ENCODE measurements around the gene CBX2. TPM values are rescaled to one million over a fixed set of nuclear protein-coding genes. Genes with fewer than 3 reads are reported as not detected.
"Not testable (repeated sequence)": the region's sequence is repeated elsewhere in the genome, so short reads cannot be mapped to it uniquely, and the experiment has no call there.

The CBX2 gene
- total RNA-seq, 1 donor from 2014 or later: 11.2 TPM

DNA sequence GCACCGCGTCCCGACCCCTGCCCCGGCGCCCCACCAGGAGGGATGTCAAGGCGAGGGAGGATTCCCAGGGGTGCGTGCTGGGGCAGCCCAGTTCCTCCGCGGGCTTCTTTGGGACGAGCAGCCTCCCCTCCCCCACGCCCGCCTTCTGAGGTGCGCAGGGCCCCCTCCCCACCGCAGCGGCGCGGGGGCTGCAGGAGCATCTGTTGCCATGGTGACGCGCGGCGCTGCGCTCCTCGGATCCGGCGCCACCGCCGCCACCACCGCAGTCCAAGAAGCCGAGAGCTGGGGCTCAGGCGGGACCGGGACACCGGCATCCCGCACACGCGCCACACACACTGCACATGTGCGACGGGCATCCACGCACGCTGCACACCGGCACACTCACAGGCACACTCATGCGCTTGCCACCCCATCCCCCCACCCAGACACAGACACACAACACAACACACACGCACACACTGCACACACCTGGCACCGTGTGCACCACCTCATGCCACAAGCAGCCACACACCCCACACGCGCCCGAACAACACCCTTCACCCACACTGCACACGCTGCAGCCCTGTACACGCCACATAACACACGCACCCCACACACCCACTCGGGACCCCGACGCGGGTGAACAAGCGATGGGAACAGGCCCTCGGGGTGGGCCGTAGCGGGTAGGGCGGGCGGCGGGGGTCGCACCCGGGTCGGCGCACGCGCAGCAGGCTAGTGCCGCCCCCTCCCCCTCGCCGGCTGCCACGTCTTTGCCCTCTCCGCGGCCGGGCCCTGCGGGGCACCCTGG lies 30.2 kb upstream of the CBX2 start:
- Mint-ChIP-seq H3K4me1 (ENCODE audit: low read depth) (peaks cover 16% of the 10 kb centered on the region), H3K4me3 (ENCODE audit: low read depth) (no peak overlapping the region), H3K27me3 (ENCODE audit: low read depth) (peaks cover 41% of the 10 kb centered on the region), H3K9me3 (no peaks in the 10 kb centered on the region), H3K27ac (no peak overlapping the region), H3K36me3 (ENCODE audit: low read depth) (no peaks in the 10 kb centered on the region)
- intact Hi-C loops (cut with micrococcal nuclease): loop anchor here (5.0 to 10.0 kb wide), 3 partner anchors 55 to 247 kb away; no protein-coding TSS in a partner anchor
- no peak for DNase-seq (ENCODE audit: low spot score)

DNA sequence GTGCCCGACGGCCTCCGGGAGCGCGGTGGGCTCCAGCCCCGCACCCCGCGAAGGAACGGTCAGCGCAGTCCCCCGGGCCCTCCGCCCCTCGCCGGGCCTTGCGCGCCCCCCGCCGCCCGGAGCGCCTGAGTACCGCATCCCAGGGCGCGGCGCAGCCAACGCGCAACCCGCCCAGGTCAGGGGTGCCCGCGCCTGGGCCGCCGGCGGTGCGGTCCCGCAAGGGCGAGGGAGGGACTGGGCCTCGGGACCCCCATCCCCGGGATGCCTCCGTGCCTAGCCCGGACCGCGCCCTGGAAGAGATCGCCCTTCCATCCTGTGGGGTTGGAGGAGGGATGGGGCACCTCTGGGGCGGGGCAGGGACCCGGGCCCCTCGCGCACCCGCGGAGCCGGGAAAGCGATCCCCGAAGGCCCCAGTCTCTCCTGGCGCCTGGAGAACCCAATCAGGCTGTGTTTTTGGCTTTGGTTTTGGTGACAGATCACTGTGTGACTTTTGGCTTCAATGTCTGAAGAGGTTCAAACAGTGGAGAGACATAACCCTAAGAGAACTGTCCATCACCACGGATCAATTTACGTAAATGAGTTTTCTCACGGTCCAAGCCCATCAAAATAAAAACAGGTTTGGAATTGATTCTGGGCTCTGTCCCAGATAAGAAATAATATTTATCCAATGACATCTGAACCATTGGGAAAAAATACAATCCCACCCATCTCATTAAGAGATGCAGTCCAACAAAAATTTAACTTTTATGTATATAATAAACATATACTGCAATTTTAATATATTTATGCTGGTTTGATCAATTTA lies 29.5 kb upstream of the CBX2 start:
- no peak overlapping the region for H3K4me3 Mint-ChIP-seq (ENCODE audit: low read depth)
- no peak overlapping the region for H3K27ac Mint-ChIP-seq
- DNase-seq (ENCODE audit: low spot score): no peak
- H3K9me3 Mint-ChIP-seq: no peaks in the 10 kb centered on the region
- intact Hi-C loops (cut with micrococcal nuclease): loop anchor here (5.0 to 10.0 kb wide), 3 partner anchors 54 to 246 kb away; no protein-coding TSS in a partner anchor
- H3K27me3 Mint-ChIP-seq (ENCODE audit: low read depth): peaks cover 38% of the 10 kb centered on the region
- no peaks in the 10 kb centered on the region for H3K36me3 Mint-ChIP-seq (ENCODE audit: low read depth)
- peaks cover 16% of the 10 kb centered on the region for H3K4me1 Mint-ChIP-seq (ENCODE audit: low read depth)

DNA sequence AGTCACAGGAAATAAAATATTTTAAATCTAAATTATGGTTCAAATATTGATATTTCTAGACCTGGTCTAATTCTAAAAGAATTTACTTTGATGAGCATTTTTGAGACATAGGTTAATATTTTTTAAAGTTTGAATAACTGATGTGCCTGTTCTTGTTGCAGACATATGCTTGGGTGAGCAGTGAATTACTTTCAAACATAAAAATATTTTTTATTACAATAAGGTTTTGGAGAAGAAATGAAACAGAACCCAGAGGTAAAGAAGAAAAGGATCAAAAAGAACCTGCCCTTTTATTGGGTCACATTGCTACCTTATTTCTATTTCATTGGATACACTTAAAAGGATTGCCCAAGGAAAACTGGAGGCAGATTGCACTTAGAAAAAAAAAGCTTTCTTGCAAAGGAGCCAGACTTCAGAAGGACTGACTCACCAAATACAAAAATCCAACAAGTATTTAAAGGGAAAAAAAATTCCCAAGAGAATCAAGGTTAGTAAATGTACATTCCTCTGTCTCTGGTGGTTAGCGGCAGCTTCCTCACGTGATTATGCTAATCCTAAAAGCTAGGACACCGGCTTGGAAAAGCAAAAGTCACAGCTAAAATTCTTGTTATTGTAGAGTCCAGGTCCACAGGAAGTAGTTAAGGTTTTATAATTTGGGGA lies 28.7 kb upstream of the CBX2 start:
- intact Hi-C loops (cut with micrococcal nuclease): loop anchor here (5.0 to 10.0 kb wide), 3 partner anchors 53 to 246 kb away; no protein-coding TSS in a partner anchor
- peaks cover 38% of the 10 kb centered on the region for H3K27me3 Mint-ChIP-seq (ENCODE audit: low read depth)

DNA sequence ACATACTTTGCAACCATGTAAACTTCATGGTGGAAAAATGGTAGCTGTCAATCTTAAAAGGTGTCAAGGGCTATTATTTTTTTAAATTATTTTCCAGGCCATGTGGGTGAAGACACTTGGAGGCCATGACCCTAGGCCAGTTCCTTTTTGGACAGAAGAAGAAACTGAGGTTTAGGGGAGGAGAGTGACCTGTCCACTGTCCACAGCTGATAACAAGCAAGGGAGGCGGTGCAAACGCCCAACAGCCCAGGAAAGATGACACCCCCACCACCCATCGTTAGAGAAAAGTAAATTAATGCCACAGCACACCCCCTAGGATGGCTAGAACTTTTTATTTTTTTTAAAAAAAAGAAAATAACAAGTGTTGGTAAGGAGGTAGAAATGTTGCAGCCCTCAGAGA lies 28.0 kb upstream of the CBX2 start:
- Mint-ChIP-seq H3K27me3 (ENCODE audit: low read depth) (peaks cover 38% of the 10 kb centered on the region), H3K27ac (no peak overlapping the region), H3K36me3 (ENCODE audit: low read depth) (no peaks in the 10 kb centered on the region), H3K9me3 (no peaks in the 10 kb centered on the region), H3K4me3 (ENCODE audit: low read depth) (no peak overlapping the region), H3K4me1 (ENCODE audit: low read depth) (peaks cover 16% of the 10 kb centered on the region)
- intact Hi-C loops (cut with micrococcal nuclease): loop anchor here (5.0 to 10.0 kb wide), 3 partner anchors 52 to 245 kb away; no protein-coding TSS in a partner anchor
- no peak for DNase-seq (ENCODE audit: low spot score)

More for the DNA sequence above, 28.7 kb upstream of the CBX2 start:
- Mint-ChIP-seq H3K9me3 (no peaks in the 10 kb centered on the region), H3K27ac (no peak overlapping the region), H3K4me3 (ENCODE audit: low read depth) (no peak overlapping the region), H3K4me1 (ENCODE audit: low read depth) (peaks cover 16% of the 10 kb centered on the region), H3K36me3 (ENCODE audit: low read depth) (no peaks in the 10 kb centered on the region)
- DNase-seq (ENCODE audit: low spot score): no peak

DNA sequence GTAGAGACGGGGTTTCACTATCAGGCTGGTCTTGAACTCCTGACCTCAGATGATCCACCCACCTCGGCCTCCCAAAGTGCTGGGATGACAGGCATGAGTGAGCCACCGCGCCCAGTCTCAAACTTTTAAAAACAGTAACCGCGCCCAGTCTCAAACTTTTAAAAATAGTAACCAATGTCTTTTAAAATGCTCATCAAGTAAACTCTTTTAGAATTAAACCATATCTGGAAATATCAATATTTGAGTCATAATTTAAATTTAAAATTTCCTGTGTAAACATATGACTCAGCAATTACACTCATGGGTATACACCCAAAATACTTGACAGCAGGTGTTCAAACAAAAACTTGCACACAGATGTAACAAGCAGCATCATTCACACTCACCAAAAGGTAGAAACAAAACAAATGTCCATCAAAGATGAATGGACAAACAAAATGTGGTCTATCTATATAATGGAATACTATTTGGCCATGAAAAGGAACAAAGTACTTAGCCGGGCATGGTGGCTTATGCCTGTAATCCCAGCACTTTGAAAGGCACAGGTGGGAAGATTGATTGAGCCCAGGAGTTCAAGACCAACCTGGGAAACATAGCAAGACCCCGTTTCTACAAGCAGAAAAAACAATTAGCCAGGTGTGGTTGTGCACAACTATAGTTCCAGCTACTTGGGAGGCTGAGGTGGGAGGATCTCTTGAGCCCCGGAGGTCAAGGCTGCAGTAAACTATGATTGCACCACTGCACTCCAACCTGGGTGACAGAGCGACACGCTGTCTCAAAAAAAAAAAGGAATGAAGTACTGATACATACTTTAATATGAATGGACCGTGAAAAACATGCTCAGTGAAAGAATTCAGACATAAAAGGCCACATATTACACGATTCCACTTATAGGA lies 27.1 kb upstream of the CBX2 start:
- intact Hi-C loops (cut with micrococcal nuclease): no loop called here
- Mint-ChIP-seq H3K4me3 (ENCODE audit: low read depth) (no peak overlapping the region), H3K4me1 (ENCODE audit: low read depth) (peaks cover 16% of the 10 kb centered on the region), H3K27ac (no peak overlapping the region), H3K27me3 (ENCODE audit: low read depth) (peaks cover 38% of the 10 kb centered on the region), H3K36me3 (ENCODE audit: low read depth) (no peaks in the 10 kb centered on the region), H3K9me3 (no peaks in the 10 kb centered on the region)
- DNase-seq (ENCODE audit: low spot score): no peak

DNA sequence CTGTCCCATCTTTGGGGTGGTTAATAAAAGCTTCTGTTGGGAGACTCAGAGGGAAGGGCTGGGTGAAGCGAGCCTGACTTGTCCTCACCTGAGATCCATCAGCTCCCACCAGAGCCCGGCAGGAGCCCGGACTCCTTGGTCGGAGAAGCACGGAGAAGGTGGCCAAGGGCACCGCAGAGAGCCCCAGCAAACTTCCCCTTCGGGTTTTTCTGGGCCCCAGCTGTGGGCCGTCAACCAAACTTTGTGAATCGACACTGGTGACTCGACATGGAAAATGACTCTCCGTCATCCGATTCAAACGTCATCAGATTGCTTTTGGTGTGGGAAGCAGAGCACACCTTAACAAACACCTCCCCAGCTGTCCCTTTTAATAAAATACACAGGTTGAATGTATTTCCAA lies 25.8 kb upstream of the CBX2 start:
- H3K4me1 Mint-ChIP-seq (ENCODE audit: low read depth): peaks cover 14% of the 10 kb centered on the region
- H3K9me3 Mint-ChIP-seq: no peaks in the 10 kb centered on the region
- peaks cover 28% of the 10 kb centered on the region for H3K27me3 Mint-ChIP-seq (ENCODE audit: low read depth)
- no peak overlapping the region for H3K4me3 Mint-ChIP-seq (ENCODE audit: low read depth)
- no peak for DNase-seq (ENCODE audit: low spot score)
- no peaks in the 10 kb centered on the region for H3K36me3 Mint-ChIP-seq (ENCODE audit: low read depth)
- intact Hi-C loops (cut with micrococcal nuclease): no loop called here
- no peak overlapping the region for H3K27ac Mint-ChIP-seq

DNA sequence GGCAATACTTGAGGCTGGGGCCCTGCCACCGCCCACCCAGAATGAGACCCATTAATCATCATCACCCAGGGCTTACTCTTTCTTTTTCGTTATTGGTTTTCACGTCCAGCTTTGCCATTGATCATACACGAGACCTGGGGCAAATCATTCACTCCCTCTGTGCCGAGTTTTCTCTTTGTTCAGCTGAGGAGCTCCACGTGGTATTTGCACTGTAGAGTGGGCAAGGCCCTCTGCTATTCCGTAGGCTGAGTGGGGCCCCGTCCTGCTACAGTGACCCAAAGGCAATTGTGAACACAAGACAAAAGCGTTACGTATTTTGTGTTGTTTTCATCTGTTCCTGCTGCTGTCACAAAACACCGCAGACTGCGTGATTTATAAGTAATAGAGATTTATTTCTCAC lies 23.6 kb upstream of the CBX2 start:
- Mint-ChIP-seq H3K36me3 (ENCODE audit: low read depth) (no peaks in the 10 kb centered on the region), H3K4me1 (ENCODE audit: low read depth) (peaks cover 10% of the 10 kb centered on the region), H3K9me3 (no peaks in the 10 kb centered on the region), H3K4me3 (ENCODE audit: low read depth) (no peak overlapping the region), H3K27ac (no peak overlapping the region), H3K27me3 (ENCODE audit: low read depth) (peaks cover 27% of the 10 kb centered on the region)
- intact Hi-C loops (cut with micrococcal nuclease): no loop called here
- no peak for DNase-seq (ENCODE audit: low spot score)

DNA sequence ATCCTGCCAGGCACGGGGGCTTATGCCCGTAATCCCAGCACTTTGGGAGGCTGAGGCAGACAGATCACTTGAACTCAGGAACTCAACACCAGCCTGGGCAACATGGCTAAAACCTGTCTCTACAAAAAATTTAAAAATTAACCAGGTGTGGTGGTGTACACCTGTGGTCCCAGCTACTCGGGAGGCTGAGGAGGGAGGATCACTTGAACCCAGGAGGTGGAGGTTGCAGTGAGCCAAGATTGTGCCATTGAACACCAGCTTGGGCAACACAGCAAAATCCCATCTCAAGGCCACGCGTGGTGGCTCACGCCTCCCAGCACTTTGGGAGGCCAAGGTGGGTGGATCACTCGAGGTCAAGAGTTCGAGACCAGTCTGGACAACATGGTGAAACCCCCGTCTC lies 23.0 kb upstream of the CBX2 start:
- peaks cover 22% of the 10 kb centered on the region for H3K27me3 Mint-ChIP-seq (ENCODE audit: low read depth)
- intact Hi-C loops (cut with micrococcal nuclease); H3K27ac Mint-ChIP-seq; DNase-seq (ENCODE audit: low spot score); H3K9me3 Mint-ChIP-seq; H3K4me3 Mint-ChIP-seq (ENCODE audit: low read depth); H3K36me3 Mint-ChIP-seq (ENCODE audit: low read depth): not testable (repeated sequence)
- peaks cover 10% of the 10 kb centered on the region for H3K4me1 Mint-ChIP-seq (ENCODE audit: low read depth)

DNA sequence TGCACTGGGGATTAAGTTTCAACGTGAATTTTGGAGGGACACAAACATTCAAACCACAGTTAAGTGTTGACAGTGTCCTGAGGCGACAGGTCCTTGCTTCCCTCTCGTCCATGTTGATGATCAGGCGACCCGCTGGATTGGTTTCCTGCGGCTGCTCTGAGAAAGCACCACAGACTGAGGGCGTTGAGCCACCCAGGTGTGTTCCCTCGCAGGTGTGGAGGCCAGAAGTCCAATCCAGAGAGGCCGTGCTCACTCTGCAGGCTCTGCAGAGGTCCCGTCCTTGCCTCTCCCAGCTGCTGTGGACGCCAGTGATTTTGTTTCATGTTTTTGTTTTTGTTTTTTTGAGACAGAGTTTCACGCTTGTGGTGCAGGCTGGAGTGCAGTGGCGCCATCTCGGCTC lies 22.4 kb upstream of the CBX2 start:
- H3K27me3 Mint-ChIP-seq (ENCODE audit: low read depth): peaks cover 18% of the 10 kb centered on the region
- no peak overlapping the region for H3K27ac Mint-ChIP-seq
- H3K36me3 Mint-ChIP-seq (ENCODE audit: low read depth): no peaks in the 10 kb centered on the region
- no peak overlapping the region for H3K4me3 Mint-ChIP-seq (ENCODE audit: low read depth)
- no peak for DNase-seq (ENCODE audit: low spot score)
- H3K9me3 Mint-ChIP-seq: no peaks in the 10 kb centered on the region
- H3K4me1 Mint-ChIP-seq (ENCODE audit: low read depth): peaks cover 9% of the 10 kb centered on the region
- intact Hi-C loops (cut with micrococcal nuclease): no loop called here

DNA sequence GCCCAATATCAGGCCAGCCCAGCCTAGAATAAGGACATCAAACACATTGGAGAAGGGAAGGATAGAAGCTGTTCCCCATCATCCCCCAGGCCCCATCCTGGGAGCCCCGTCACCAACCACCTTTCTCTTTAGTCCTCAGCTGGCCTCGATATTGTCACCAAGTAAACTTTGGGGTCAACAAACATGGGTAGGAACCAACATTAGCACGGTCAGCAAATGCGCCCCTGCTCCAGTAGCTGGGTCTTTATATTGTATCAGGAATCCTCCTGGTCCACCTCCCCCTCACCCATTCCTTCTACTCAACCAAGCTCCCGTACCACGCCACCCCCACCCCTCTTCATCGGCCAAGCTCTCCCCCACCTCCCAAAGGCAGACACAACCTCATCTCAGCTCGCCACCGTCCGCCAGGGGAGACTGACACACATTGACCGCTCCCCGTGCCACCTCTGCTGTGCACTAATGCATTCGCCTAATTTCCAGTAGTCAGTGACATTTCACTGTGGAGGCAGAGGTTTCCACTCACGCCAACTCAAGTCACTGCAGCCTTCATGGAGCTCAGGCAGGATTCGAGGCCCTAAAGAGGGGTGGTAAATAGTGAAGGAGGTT lies 20.7 kb upstream of the CBX2 start:
- no peaks in the 10 kb centered on the region for H3K4me1 Mint-ChIP-seq (ENCODE audit: low read depth)

DNA sequence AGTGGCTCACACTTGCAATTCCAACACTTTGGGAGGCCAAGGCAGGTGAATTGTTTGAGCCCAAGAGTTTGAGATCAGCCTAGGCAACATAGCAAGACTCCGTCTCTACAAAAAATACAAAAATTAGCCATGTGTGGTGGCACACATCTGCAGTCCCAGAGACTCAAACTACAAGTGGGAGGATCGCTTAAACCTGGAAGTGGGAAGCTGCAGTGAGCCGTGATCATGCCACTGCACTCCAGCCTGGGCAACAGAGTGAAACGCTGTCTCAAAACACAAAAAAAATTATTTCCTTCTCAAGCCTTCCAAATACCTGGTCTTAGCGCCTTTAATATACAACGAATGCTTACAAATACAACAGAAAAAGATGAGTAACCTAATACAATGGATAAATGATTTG lies 19.7 kb upstream of the CBX2 start:
- Mint-ChIP-seq H3K27ac (no peak overlapping the region), H3K9me3 (no peaks in the 10 kb centered on the region), H3K27me3 (ENCODE audit: low read depth) (peaks cover 9% of the 10 kb centered on the region), H3K36me3 (ENCODE audit: low read depth) (no peaks in the 10 kb centered on the region), H3K4me3 (ENCODE audit: low read depth) (no peak overlapping the region), H3K4me1 (ENCODE audit: low read depth) (no peaks in the 10 kb centered on the region)
- no peak for DNase-seq (ENCODE audit: low spot score)
- intact Hi-C loops (cut with micrococcal nuclease): no loop called here

More for the DNA sequence above, 20.7 kb upstream of the CBX2 start:
- H3K36me3 Mint-ChIP-seq (ENCODE audit: low read depth): no peaks in the 10 kb centered on the region
- H3K27ac Mint-ChIP-seq: no peak overlapping the region
- H3K4me3 Mint-ChIP-seq (ENCODE audit: low read depth): no peak overlapping the region
- DNase-seq (ENCODE audit: low spot score): no peak
- H3K27me3 Mint-ChIP-seq (ENCODE audit: low read depth): peaks cover 9% of the 10 kb centered on the region
- intact Hi-C loops (cut with micrococcal nuclease): no loop called here
- no peaks in the 10 kb centered on the region for H3K9me3 Mint-ChIP-seq

Measured in activated T-helper 2 cell treated with anti-CD3 and anti-CD28 coated beads, Interferon-gamma antibody, Interleukin-2, Interleukin-4, amounts not matched to agents 10 μg/mL and 5 μg/mL and 100 μg/mL, durations not matched to agents 14 hours and 24 hours and 36 hours (primary cell).